H9 (cell line): ENCODE data around the gene LRRFIP1. TPM values are rescaled to one million over a fixed set of nuclear protein-coding genes. Genes with fewer than 3 reads are reported as not detected.
"Not testable (repeated sequence)": the region's sequence is repeated elsewhere in the genome, so short reads cannot be mapped to it uniquely, and the experiment has no call there.

Source experiments
- DNase-seq: peaks from one replicate; pipeline ENCODE4 v3.0.0-alpha.2; 2017
- H2AFZ ChIP-seq: one replicate; pipeline ENCODE4 v1.6.1; 2013; ENCODE audit warnings: mild to moderate bottlenecking, low read length, control low read depth, moderate library complexity
- H2AK5ac ChIP-seq: 2 replicates; pipeline ENCODE4 v1.6.1; 2013; ENCODE audit warnings: low read length, control low read depth, mixed read lengths; ENCODE audit not compliant: insufficient read length
- H2BK120ac ChIP-seq: one replicate; pipeline ENCODE4 v1.6.1; 2013; ENCODE audit warnings: low read depth, mild to moderate bottlenecking, low read length, control low read depth, inconsistent platforms; ENCODE audit not compliant: poor library complexity, severe bottlenecking
- H2BK12ac ChIP-seq: 2 replicates; pipeline ENCODE4 v1.6.1; 2013; ENCODE audit warnings: low read length, control low read depth, mixed read lengths, low read depth; ENCODE audit not compliant: insufficient read length
- H2BK15ac ChIP-seq: 2 replicates; pipeline ENCODE4 v1.6.1; 2013; ENCODE audit warnings: low read depth, low read length, control low read depth
- H2BK20ac ChIP-seq: one replicate; pipeline ENCODE4 v1.6.1; 2013; ENCODE audit warnings: low read depth, mild to moderate bottlenecking, low read length, control low read depth, inconsistent platforms; ENCODE audit not compliant: poor library complexity, severe bottlenecking
- H2BK5ac ChIP-seq: 2 replicates; pipeline ENCODE4 v1.6.1; 2013; ENCODE audit warnings: low read length, control low read depth, mixed read lengths; ENCODE audit not compliant: insufficient read length
- H3K14ac ChIP-seq: 2 replicates; pipeline ENCODE4 v1.6.1; 2013; ENCODE audit warnings: low read length, control low read depth; ENCODE audit not compliant: insufficient read depth
- H3K18ac ChIP-seq: 2 replicates; pipeline ENCODE4 v1.6.1; 2013; ENCODE audit warnings: low read depth, mild to moderate bottlenecking, mixed read lengths, low read length, control low read depth; ENCODE audit not compliant: insufficient read length
- H3K23ac ChIP-seq: 2 replicates; pipeline ENCODE4 v1.6.1; 2013; ENCODE audit warnings: low read length, control low read depth, mixed read lengths, low read depth; ENCODE audit not compliant: insufficient read length
- H3K23me2 ChIP-seq: 2 replicates; pipeline ENCODE4 v1.6.1; 2013; ENCODE audit warnings: low read depth, mild to moderate bottlenecking, mixed read lengths, low read length, control low read depth; ENCODE audit not compliant: insufficient read length, poor library complexity, severe bottlenecking
- H3K27ac ChIP-seq: 2 replicates; pipeline ENCODE4 v1.5.1; 2013; ENCODE audit warnings: low read length, control low read depth, mixed read lengths, low read depth; ENCODE audit not compliant: insufficient read length
- H3K27me3 ChIP-seq: 2 replicates; pipeline ENCODE4 v1.6.1; 2013; ENCODE audit warnings: low read length, control low read depth, inconsistent platforms; ENCODE audit not compliant: insufficient read depth
- H3K4ac ChIP-seq: 2 replicates; pipeline ENCODE4 v1.6.1; 2013; ENCODE audit warnings: low read depth, mild to moderate bottlenecking, control low read depth, inconsistent platforms, low read length, moderate library complexity
- H3K4me1 ChIP-seq: 2 replicates; pipeline ENCODE4 v1.6.1; 2013; ENCODE audit warnings: low read length, control low read depth, inconsistent platforms; ENCODE audit not compliant: insufficient read depth
- H3K4me2 ChIP-seq: 2 replicates; pipeline ENCODE4 v1.6.1; 2013; ENCODE audit warnings: low read length, control low read depth, mixed read lengths; ENCODE audit not compliant: insufficient read length, insufficient read depth
- H3K56ac ChIP-seq: 2 replicates; pipeline ENCODE4 v1.6.1; 2013; ENCODE audit warnings: low read depth, mild to moderate bottlenecking, mixed read lengths, low read length, control low read depth; ENCODE audit not compliant: insufficient read length
- H3K79me1 ChIP-seq: 2 replicates; pipeline ENCODE4 v1.6.1; 2013; ENCODE audit warnings: low read depth, mild to moderate bottlenecking, moderate library complexity, low read length, control low read depth, inconsistent platforms; ENCODE audit not compliant: insufficient read depth, poor library complexity, severe bottlenecking
- H3K79me2 ChIP-seq: 2 replicates; pipeline ENCODE4 v1.6.1; 2013; ENCODE audit warnings: low read length, control low read depth, inconsistent platforms; ENCODE audit not compliant: insufficient read depth
- H3K9ac ChIP-seq: 2 replicates; pipeline ENCODE4 v1.6.1; 2013; ENCODE audit warnings: low read length, control low read depth, mixed read lengths; ENCODE audit not compliant: insufficient read length; ENCODE audit errors: extremely low read depth
- H3K9me3 ChIP-seq: one replicate; pipeline ENCODE4 v1.6.1; 2013; ENCODE audit warnings: low read depth, low read length, inconsistent platforms; ENCODE audit not compliant: control insufficient read depth
- H3T11ph ChIP-seq: one replicate; pipeline ENCODE4 v1.6.1; 2013; ENCODE audit warnings: mild to moderate bottlenecking, low read length, control low read depth, inconsistent platforms
- H4K20me1 ChIP-seq: one replicate; pipeline ENCODE4 v1.6.1; 2013; ENCODE audit not compliant: control insufficient read depth, insufficient read length, insufficient read depth
- H4K5ac ChIP-seq: 2 replicates; pipeline ENCODE4 v1.6.1; 2013; ENCODE audit warnings: low read depth, mild to moderate bottlenecking, mixed read lengths, low read length, control low read depth; ENCODE audit not compliant: insufficient read length
- H4K8ac ChIP-seq: replicated peaks from 2 replicates; pipeline ENCODE4 v1.6.1; 2013; ENCODE audit warnings: low read length, control low read depth, mixed read lengths, low read depth; ENCODE audit not compliant: insufficient read length
- H4K91ac ChIP-seq: 2 replicates; pipeline ENCODE4 v1.6.1; 2013; ENCODE audit warnings: low read depth, mild to moderate bottlenecking, moderate library complexity, mixed read lengths, low read length, control low read depth; ENCODE audit not compliant: insufficient read length
- H3K27ac Mint-ChIP-seq, 3 experiments: 2 replicates in 2 of 3; 3 replicates in 1 of 3; pipeline ENCODE4 v1.8.0; 2020 to 2021; ENCODE audit warnings: mixed read lengths in 3 of 3, mild to moderate bottlenecking in 1 of 3, moderate library complexity in 1 of 3
- H3K27me3 Mint-ChIP-seq: 2 replicates; pipeline ENCODE4 v1.8.0; 2021; ENCODE audit warnings: low read depth, mild to moderate bottlenecking, moderate library complexity, mixed read lengths
- H3K36me3 Mint-ChIP-seq, 3 experiments: 2 replicates in 2 of 3; 3 replicates in 1 of 3; pipeline ENCODE4 v1.8.0; 2020 to 2021; ENCODE audit warnings: low read depth in 3 of 3, mixed read lengths in 3 of 3; ENCODE audit not compliant: insufficient read depth in 1 of 3
- H3K4me1 Mint-ChIP-seq, 2 experiments: 2 replicates each; pipeline ENCODE4 v1.8.0; 2020; ENCODE audit warnings: mixed read lengths in 2 of 2
- H3K4me3 Mint-ChIP-seq, 2 experiments: 2 replicates in 1 of 2; 3 replicates in 1 of 2; pipeline ENCODE4 v1.8.0; 2020 to 2021; ENCODE audit warnings: mild to moderate bottlenecking in 2 of 2, mixed read lengths in 2 of 2, moderate library complexity in 1 of 2
- H3K9me3 Mint-ChIP-seq, 2 experiments: 2 replicates in 1 of 2; 3 replicates in 1 of 2; pipeline ENCODE4 v1.8.0; 2020; ENCODE audit warnings: mild to moderate bottlenecking in 2 of 2, mixed read lengths in 2 of 2, moderate library complexity in 1 of 2
- WGBS: extraction: QIAGEN DNeasy Blood & Tissue Kit; methylation state at CpG from one replicate; pipeline ENCODE4 v1.1.7; 2013; ENCODE audit warnings: missing lambda C conversion rate, low lambda C conversion rate, mixed read lengths; ENCODE audit not compliant: insufficient read length; ENCODE audit errors: extremely low coverage; 5-methylcytosine and 5-hydroxymethylcytosine counted together
- total RNA-seq: library from RNA; stranded (reverse); gene quantifications from 2 replicates; pipeline ENCODE4 v1.2.1, GENCODE V29; 2021
- TF ChIP-seq, protein P1 (sequence below): fragments of 200-600 bp; sonication (generic); conservative IDR thresholded peaks from 3 replicates; pipeline ENCODE4 v1.8.0; 2021; ENCODE audit warnings: antibody characterized with exemption, mild to moderate bottlenecking

The LRRFIP1 gene
- total RNA-seq, 1 experiment from 2014 or later: 38.5 TPM

GRCh38 chr2:237763812-237764211 is 136.4 kb downstream of the LRRFIP1 start:
- Histone ChIP-seq H3K27me3 (no peaks in the 10 kb centered on the region), H3K4me2 (no peak overlapping the region), H3K9me3 (no peaks in the 10 kb centered on the region), H2BK15ac (no peak overlapping the region), H3K23ac (no peak overlapping the region), H4K5ac (no peak overlapping the region), H3K27ac (no peak overlapping the region), H3K79me1 (no peaks in the 10 kb centered on the region), H4K91ac (no peak overlapping the region), H2BK5ac (no peak overlapping the region), H4K8ac (no peak overlapping the region), H2BK12ac (no peak overlapping the region), H2BK120ac (no peak overlapping the region), H3K23me2 (no peaks in the 10 kb centered on the region), H2AK5ac (no peak overlapping the region), H3K4me1 (no peaks in the 10 kb centered on the region), H3K18ac (no peak overlapping the region), H3T11ph (no peak overlapping the region), H4K20me1 (no peaks in the 10 kb centered on the region), H3K9ac (no peak overlapping the region), H3K56ac (no peak overlapping the region), H3K14ac (no peak overlapping the region), H3K79me2 (no peaks in the 10 kb centered on the region), H3K4ac (no peak overlapping the region), H2AFZ (no peak overlapping the region), H2BK20ac (no peak overlapping the region)
- peaks cover 13 to 44% (median 23%) of the 10 kb centered on the region in 3 experiments; a peak in 6 of 7 replicates for H3K36me3 Mint-ChIP-seq
- H3K9me3 Mint-ChIP-seq: no peaks in the 10 kb centered on the region
- H3K4me3 Mint-ChIP-seq: no peak overlapping the region
- no CpG with 5 or more reads among the region's 10 CpGs for WGBS
- TF ChIP-seq, protein P1, sequence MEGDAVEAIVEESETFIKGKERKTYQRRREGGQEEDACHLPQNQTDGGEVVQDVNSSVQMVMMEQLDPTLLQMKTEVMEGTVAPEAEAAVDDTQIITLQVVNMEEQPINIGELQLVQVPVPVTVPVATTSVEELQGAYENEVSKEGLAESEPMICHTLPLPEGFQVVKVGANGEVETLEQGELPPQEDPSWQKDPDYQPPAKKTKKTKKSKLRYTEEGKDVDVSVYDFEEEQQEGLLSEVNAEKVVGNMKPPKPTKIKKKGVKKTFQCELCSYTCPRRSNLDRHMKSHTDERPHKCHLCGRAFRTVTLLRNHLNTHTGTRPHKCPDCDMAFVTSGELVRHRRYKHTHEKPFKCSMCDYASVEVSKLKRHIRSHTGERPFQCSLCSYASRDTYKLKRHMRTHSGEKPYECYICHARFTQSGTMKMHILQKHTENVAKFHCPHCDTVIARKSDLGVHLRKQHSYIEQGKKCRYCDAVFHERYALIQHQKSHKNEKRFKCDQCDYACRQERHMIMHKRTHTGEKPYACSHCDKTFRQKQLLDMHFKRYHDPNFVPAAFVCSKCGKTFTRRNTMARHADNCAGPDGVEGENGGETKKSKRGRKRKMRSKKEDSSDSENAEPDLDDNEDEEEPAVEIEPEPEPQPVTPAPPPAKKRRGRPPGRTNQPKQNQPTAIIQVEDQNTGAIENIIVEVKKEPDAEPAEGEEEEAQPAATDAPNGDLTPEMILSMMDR: no peak
- DNase-seq: no peak
- peak overlapping the region in 1 of 3 experiments; percentile 10; a peak in 2 of 7 replicates for H3K27ac Mint-ChIP-seq
- no peaks in the 10 kb centered on the region for H3K27me3 Mint-ChIP-seq
- no peaks in the 10 kb centered on the region for H3K4me1 Mint-ChIP-seq

DNA sequence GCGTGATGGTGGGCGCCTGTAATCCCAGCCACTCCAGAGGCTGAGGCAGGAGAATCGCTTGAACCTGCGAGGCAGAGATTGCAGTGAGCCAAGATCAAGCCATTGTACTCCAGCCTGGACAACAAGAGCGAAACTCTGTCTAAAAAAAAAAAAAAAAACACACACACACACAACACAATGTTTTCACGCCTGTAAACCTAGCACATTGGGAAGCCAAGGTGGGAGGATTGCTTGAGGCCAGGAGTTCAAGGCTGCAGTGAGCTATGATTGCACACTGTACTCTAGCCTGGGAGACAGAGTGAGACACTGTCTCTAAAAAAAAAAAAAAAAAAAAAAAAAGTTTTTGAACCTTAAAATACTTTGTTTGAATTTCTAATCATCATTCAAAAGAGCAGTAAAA is 137.7 kb downstream of the LRRFIP1 start:
- not testable (repeated sequence) for H3K4me1 Mint-ChIP-seq, H3K56ac ChIP-seq, H3K27ac Mint-ChIP-seq, H4K20me1 ChIP-seq, H2BK20ac ChIP-seq, H3T11ph ChIP-seq, H2AK5ac ChIP-seq, H3K4ac ChIP-seq, H3K23me2 ChIP-seq, H3K14ac ChIP-seq, DNase-seq, H3K18ac ChIP-seq, H3K4me1 ChIP-seq, H2BK15ac ChIP-seq, H3K79me2 ChIP-seq, H2BK120ac ChIP-seq, H3K27ac ChIP-seq, H3K4me2 ChIP-seq, H3K27me3 ChIP-seq, H3K79me1 ChIP-seq, H2BK5ac ChIP-seq, H3K9me3 Mint-ChIP-seq, H3K9me3 ChIP-seq, H4K91ac ChIP-seq, H2BK12ac ChIP-seq, H4K8ac ChIP-seq, H3K27me3 Mint-ChIP-seq, H3K4me3 Mint-ChIP-seq, H4K5ac ChIP-seq, H2AFZ ChIP-seq, H3K23ac ChIP-seq, H3K9ac ChIP-seq
- H3K36me3 Mint-ChIP-seq: peaks cover 11 to 34% (median 18%) of the 10 kb centered on the region in 3 experiments; a peak in 6 of 7 replicates
- no CpG with 5 or more reads among the region's 6 CpGs for WGBS
